Left ventricle myocardium superior (tissue), 1 donor: ENCODE data around the gene PRR23B. TPM values are rescaled to one million over a fixed set of nuclear protein-coding genes. Genes with fewer than 3 reads are reported as not detected.
"Not testable (repeated sequence)": the region's sequence is repeated elsewhere in the genome, so short reads cannot be mapped to it uniquely, and the experiment has no call there.

Experiments
- ATAC-seq: fragments of 200-7000 bp; cut with Tn5 transposase; one replicate; pipeline ENCODE4 v1.9.1; 2020; ENCODE audit warnings: mild to moderate bottlenecking, moderate library complexity
- DNase-seq: peaks from one replicate; pipeline ENCODE4 v3.0.0-alpha.2; 2020
- intact Hi-C: fragments of 100-400 bp; cut with micrococcal nuclease; formaldehyde crosslinking; loops from one replicate; pipeline ENCODE4 v1.11.0; 2022
- long read RNA-seq: library from polyadenylated mRNA; unstranded; transcript quantifications from one replicate; pipeline ENCODE4 v2.0.0, GENCODE V29; 2021
- total RNA-seq: library from RNA; stranded (reverse); fragmentation: NEBNext Ultra II Directional; extraction: Animal tissue kit (Norgen Biotek cat#: 25700); gene quantifications from one replicate; pipeline ENCODE4 v1.2.1, GENCODE V29; 2021
- donor health status: DM: no; HTN: yes; CAD: no; lungs with severe emphysema.

PRR23B gene
- not detected for total RNA-seq
- long read RNA-seq = 0 reads

DNA sequence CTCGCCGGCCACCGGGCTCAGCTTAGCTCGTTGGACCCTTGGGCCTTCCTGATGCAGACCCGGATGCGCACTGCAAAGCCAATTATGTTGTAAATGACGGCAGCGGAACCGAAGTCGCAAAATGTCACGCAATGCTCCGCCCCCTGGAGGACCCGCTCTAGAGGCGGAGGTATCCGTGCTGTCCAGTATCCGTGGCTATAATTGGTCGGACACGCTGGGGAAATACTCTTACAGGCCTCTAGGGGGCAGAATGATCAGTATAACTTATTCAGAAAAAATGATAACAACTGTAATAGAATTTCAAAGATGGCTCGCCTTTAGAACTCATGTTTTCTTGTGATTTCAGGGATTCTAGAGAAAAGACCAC lies at the start of gene PRR23B:
Gene PRR23B, minus strand, starts transcription at position 59 of the 367 bp plus-strand sequence. CDS start 265 bp downstream, outside the sequence.
- intact Hi-C loops = no loop called here
- no peak for ATAC-seq
- no peak for DNase-seq

DNA sequence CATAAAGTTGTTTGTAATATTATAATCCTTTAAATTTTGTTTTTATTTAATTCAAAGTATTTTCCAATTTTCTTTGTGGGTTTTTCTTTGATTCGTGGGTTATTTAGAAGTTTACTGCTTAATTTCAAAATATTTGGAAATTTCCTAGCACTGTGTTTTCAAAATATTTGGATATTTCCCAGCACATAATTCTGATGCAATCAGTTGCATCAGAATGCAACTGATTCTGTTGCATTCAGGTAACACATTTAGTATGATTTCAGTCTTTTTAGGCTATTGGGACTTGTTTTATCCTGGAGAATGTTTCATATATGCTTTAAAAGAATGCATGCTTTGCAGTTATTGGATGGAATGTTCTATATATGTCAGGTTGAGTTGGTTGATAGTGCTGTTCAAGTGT lies 42.2 kb upstream of the PRR23B start:
- intact Hi-C loops = no loop called here
- no peak for ATAC-seq
- DNase-seq = no peak

DNA sequence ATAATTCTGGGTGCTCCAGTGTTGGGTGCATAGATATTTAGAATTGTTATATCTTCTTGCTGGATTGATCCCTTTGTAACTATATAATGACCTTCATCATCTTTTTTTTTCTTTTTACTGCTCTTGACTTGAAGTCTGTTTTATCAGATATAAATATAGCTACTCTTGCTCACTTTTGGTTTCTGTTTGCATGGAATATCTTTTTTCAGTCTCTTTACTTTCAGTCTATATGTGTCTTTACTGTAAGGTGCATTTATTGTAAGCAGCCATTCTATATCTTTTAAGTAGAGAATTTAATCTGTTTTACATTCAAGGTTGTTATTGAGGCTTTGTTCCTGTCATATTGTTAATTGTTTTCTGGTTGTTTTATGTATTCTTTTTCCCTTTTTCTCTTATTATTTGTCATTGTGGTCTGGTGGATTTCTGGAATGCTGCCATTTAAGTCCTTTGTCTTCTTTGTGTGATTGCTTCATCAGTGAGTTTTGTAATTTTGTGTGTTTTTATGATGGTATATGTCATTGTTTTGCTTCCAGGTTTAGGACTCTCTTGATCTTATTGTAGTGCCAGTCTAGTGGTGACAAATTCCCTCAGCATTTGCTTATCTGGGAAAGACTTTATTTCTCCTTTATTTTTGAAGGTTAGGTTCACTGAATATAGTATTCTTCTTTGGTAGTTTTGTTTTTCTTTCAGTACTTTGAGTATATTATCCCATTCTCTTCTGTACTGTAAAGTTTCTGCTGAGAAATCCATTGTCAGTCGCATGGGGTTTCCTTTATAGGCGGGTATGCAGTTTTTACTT lies 32.3 kb upstream of the PRR23B start:
- ATAC-seq (no peak), DNase-seq (no peak)
- intact Hi-C loops = no loop called here

DNA sequence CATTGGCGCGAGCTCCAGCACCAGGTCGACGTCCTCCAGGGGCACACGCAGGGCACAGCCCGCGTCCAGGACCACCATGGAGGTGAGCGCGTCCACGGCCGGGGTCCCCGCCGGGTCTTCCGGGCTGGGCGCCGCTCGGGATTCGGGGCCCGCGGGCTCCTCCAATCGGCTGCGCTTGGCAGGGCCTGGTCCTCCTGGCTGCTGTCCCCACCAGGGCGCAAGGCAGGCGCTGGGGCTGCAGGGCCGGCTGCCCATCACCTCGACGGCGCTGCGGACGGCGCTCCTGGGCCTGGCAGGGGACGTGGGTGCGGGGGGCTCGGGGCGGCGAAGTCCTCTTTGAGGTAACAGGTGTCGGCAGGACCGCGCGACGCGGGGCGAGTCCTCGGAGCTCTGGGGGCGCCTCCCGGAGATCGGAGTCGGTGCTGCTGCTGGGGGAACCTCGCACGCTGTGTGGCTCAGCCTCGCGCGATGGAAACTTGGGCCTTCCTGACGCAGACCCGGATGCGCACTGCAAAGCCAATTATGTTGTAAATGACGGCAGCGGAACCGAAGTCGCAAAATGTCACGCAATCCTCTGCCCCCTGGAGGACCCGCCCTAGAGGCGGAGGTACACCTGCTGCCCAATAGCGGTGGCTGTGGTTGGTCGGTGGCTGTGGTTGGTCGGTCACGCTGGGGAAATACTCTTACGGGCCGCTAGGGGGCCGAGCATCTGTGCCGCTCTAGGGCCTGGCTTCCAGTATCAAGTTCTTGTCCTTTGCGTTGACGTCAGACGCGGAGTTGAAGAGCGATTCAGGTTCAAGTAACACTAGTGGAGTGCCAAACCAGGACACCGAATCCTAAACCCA lies 23.9 kb upstream of the PRR23B start, which contains the start of gene PRR23C:
Gene PRR23C, minus strand, starts transcription at position 527 of the 845 bp plus-strand sequence. Its CDS starts 272 bp downstream, at position 255.
- no peak for ATAC-seq
- intact Hi-C loops = no loop called here
- DNase-seq = no peak

DNA sequence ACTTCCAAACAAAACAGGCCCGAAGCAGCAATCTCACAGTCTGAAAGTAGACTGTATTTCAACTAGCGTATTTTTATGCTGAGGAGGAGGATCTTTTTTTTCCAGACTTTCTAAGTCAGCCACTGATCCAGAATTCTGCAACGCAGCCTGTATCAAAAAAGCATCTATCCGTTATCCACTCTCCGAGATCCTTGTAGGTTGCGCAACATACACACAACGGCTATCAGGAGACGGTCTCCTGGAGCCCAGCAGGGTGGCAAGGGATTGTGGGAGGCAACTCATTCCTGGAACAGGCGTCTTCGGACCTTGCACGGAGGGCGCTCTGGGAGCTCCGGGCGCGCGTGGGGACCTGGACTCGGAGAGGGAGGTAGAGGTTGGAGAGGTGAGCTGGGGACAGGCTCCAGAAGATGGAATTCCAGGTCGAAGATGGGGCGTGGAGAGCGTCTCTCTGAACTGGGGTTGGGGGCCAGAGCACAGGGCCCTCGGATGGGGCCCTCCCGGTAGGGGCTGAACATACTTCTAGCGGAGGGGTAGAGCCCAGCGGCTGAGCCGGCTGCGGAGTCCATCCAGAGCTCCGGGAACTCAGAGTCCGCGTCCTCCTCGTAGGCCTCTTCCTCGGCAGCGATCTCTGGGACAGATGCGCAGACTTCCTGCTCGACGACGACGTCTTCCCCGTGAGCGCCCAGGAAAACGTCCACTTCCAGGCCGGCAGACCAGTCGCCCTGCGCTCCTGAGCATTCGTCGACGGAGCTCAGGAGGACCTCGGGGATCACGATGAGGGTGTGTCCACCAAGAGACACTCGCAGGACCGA lies 23.0 kb upstream of the PRR23B start:
- DNase-seq (no peak), ATAC-seq (no peak)
- intact Hi-C loops = no loop called here

DNA sequence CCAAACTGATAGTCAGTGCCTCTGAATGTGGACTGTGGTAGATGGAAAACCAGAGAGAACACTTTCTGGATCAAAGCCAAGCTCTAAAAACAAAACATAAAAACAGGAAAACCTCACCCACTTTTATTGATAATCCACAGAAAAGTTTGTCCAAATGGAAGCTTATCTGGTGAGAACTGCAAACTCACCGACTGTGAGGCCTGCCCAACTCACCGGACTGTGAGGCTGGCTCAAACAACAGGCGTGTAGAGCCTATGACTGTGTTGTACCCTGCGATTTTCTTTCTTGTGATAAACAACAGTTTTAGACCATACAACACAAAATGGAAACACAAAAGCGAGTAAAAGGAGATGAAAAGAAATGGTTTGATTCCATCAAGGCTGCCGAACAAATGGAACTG lies 16.8 kb upstream of the PRR23B start:
- DNase-seq (no peak), ATAC-seq (no peak)
- intact Hi-C loops = no loop called here

DNA sequence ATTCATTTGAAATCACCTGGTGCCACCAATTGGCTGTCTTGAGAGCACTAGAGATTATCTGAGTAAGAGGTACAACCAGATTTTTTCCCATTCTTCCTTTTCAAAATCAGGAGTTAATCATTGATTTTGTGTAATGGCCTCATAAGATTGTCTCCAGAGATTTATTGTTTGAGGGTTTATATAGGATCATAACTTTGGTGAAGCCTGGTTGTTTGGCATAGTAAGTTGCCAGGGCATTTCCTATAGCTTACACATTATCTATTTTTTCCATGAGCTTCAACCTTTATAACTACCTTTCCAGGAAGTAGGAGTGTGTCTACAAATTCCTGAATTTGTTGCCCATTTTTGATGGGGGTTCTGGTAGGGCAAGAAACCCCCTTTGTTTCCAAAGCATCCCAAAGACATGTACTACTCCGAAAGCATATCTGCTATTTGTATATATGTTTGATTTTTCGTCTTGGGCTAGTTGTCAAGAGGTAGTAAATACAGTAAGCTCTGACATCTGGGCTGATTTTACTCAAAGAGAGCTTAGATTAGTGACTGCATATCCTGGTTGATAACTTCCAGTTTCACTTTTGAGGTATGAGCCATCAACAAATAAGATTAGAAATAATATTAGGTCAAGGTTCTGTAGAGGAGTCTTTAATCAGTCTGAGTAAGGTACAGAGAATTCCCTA lies 11.7 kb upstream of the PRR23B start:
- intact Hi-C loops = no loop called here
- ATAC-seq (no peak), DNase-seq (no peak)

DNA sequence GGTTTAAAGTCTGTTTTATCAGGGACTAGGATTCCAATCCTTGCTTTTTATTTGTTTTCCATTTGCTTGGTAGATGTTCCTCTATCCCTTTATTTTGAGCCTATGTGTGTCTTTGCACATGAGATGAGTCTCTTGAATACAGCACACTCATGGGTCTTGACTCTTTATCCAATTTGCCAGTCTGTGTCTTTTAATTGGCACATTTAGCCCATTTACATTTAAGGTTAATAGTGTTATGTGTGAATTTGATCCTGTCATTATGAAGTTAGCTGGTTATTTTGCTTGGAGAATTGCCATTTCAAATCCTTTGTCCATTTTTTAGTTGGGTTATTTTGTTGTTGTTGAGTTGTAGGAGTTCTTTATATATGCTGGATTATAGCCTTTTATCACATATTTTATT lies 9.8 kb upstream of the PRR23B start:
- intact Hi-C loops, ATAC-seq, DNase-seq: not testable (repeated sequence)

DNA sequence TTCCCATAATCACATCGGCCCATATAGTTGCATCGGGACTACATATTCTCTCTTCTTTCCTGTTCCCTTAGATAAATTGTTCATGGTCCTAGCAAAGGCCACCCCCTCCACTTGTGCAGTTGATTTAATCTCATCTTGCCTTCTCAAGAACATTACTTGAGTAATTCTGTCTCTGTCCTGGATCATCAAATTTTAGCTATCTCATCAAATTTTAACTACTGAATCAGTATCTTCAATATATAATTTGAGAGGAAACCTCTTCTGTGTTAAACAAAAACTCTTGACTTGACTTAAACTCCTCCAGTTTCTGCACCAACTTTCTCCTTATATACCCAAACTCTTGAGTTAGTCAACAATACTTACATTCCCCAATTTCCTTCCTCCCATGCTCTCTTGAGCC lies 4.2 kb upstream of the PRR23B start:
- DNase-seq (no peak), ATAC-seq (no peak)
- intact Hi-C loops = no loop called here

DNA sequence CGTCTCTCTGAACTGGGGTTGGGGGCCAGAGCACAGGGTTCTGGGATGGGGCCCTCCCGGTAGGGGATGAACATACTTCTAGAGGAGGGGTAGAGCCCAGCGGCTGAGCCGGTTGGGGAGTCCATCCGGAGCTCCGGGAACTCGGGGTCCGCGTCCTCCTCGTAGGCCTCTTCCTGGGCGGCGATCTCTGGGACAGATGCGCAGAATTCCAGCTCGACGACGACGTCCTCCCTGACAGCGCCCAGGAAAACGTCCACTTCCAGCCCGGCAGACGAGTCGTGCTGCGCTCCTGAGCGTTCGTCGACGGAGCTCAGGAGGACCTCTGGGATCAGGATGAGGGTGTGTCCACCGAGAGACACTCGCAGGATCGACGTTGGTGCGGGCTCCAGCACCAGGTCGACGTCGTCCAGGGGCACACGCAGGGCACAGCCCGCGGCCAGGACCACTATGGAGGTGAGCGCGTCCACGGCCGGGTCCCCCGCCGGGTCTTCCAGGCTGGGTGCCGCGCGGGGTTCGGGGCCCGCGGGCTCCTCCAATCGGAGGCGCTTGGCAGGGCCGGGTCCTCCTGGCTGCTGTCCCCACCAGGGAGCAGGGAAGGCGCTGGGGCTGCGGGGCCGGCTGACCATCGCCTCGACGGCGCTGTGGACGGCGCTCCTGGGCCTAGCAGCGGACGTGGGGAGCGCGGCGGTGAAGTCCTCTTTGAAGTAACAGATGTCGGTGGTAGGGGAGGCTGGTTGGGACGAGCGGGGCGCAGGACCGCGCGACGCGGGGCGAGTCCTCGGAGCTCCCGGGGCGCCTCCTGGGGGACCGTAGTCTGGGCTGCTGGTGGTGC lies 474 bp downstream of the PRR23B start:
- intact Hi-C loops = no loop called here
- DNase-seq = no peak
- ATAC-seq = no peak

DNA sequence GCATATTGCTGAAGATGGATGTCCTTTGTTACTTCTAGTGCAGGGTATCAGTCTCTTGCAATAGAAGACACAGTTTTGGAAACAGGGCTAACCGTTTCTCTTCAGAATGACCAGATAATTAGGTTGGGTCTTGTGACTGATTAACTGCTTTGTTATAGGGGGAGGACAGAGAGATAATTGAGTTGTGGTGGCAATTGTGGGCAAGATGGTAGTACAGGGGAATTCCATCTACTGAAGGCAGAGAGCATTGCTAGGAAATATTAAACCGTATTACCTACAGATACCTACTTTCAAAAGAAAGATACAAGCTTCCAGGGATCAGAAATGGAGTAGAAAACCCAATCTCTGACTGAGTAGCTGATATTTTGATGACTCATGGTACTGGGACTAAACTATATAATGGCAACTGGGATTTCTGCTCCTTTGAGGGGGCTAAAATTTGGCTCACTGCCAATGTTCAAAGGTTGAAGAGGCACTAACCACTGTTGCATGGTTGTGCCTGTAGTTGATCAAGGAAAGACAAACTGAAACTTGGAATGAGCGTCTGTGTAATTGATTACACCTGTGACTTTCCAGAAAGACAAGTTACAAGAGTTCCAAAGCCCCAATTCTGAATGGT lies 4.2 kb downstream of the PRR23B start:
- ATAC-seq = no peak

DNA sequence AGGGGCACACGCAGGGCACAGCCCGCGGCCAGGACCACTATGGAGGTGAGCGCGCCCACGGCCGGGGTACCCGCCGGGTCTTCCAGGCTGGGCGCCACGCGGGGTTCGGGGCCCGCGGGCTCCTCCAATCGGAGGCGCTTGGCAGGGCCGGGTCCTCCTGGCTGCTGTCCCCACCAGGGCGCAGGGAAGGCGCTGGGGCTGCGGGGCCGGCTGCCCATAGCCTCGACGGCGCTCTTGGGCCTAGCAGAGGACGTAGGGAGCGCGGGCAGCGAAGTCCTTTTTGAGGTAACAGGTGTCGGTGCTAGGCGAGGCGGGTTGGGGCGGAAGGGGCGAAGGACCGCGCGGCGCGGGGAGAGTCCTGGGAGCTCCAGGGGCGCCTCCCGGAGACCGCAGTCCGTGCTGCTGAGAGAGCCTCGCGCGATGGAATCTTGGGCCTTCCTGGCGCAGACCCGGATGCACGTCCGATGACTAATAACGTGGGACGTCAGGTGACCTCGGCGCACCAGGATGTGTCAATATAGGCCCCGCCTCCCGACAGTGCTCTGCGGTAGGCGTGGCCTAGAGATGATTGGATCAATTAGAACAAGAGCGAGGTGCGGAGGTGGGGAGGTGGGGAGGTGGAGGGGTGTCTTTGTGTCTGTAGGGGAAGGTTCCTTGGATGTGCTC lies 14.5 kb downstream of the PRR23B start, which contains the start of gene PRR23A:
Gene PRR23A, minus strand, starts transcription at position 218 of the 666 bp plus-strand sequence. Its CDS starts 0 bp downstream, at position 218.
- DNase-seq = no peak
- intact Hi-C loops = no loop called here
- no peak for ATAC-seq

More for the DNA sequence above, 4.2 kb downstream of the PRR23B start:
- DNase-seq = no peak
- intact Hi-C loops = no loop called here

DNA sequence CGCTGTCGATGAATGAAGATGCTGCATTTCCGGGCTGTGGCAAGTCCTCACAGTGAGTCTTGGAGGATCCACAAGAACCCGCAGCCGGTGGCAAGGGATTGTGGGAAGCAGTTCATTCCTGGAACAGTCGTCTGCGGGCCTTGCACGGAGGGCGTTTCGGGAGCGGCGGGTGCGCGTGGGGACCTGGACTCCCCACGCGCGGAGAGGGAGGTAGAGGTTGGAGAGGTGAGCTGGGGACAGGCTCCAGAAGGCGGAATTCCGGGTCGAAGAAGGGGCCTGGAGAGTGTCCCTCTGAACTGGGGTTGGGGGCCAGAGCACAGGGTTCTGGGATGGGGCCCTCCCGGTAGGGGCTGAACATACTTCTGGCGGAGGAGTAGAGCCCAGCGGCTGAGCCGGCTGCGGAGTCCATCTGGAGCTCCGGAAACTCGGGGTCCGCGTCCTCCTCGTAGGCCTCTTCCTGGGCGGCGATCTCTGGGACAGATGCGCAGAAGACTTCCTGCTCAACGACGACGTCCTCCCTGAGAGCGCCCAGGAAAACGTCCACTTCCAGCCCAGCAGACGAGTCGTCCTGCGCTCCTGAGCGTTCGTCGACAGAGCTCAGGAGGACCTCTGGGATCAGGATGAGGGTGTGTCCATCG lies 15.3 kb downstream of the PRR23B start:
- intact Hi-C loops = no loop called here
- no peak for ATAC-seq
- DNase-seq = no peak

DNA sequence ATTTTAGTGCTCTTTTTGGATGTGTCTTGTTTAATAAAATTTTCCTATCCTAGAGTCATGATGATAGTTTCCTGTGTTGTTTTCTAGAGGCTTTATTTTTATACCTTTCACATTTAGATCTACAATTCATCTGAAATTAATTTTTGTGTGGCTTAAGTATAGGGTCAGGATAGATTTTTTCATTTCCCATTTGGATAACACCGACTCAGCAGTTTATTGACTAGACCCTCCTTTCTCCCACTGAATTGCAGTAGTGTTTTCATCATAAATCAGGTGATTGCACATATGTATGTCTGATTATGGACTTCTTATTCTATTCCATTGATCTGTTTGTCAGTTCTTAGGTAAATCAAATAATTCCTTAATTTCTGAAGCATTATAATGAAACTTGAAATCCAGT lies 25.0 kb downstream of the PRR23B start:
- intact Hi-C loops = no loop called here
- no peak for ATAC-seq

DNA sequence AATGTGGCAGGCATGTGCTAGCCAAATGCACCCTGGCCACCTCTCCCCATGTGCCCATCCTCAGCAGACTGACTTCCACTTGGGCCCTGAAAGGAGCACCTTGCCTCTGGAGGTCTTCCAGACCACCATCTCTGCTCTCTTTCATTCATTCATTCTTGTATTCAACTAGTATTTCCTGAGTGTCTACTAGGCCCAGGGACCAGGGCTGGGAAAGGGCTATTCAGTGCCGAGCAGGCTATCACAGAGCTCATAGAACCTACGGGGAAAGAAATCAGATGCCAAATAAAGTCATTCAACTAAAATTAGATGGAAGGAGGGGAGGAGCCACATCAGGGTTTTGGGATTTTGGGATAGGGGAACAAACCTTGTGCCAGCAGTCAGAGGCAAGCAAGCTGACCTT lies 33.5 kb downstream of the PRR23B start:
- no peak for DNase-seq
- no peak for ATAC-seq

More for the DNA sequence above, 25.0 kb downstream of the PRR23B start:
- no peak for DNase-seq

DNA sequence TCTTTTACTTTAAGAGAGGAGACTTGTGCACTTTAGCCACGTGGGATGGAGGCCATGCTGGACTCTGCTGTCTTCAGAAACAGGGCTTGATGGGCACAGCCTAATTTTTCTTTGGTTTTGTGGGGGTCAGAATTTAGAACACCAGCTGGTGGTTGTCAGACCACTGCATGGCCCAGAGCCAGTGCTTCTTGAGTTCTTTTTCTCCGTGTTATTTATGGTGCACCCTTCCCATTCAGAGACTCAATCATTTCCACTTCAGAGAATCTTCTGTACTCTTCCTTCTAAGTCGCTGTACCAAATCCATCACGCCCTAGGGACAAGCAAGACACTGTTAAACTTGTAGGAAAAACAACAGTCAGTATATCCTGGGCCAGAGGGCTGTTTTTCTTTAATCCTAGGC lies 34.8 kb downstream of the PRR23B start:
- ATAC-seq (no peak), DNase-seq (no peak)
- intact Hi-C loops = no loop called here

More for the DNA sequence above, 33.5 kb downstream of the PRR23B start:
- intact Hi-C loops = no loop called here

DNA sequence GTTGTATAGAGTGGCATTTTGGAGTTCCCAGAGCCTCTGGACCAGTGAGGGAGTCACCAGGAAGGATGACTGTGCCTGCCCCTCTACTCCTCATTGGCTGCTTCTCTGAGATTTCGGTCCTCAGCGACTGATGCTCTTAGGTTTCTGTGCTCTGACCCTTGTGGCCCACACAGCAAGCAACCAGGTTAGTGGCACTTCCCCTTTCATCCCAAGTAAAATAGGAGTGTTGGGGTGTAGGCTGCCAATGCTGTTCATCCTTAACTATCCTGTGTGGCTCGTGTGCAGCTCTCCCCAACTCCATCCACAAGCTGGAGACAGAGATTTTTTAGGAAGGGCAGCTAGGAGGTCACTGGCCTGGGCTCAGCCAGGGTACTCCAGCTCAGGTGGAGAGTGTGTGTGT lies 35.9 kb downstream of the PRR23B start:
- intact Hi-C loops = no loop called here
- no peak for ATAC-seq

More for the DNA sequence above, 35.9 kb downstream of the PRR23B start:
- DNase-seq = no peak
